PC-3 (cell line): ENCODE results near the gene SRGAP3. TPM values are rescaled to one million over a fixed set of nuclear protein-coding genes. Genes with fewer than 3 reads are reported as not detected.

Source experiments
- ATAC-seq: fragments of 200-7000 bp; cut with Tn5 transposase; 2 replicates; pipeline ENCODE4 v1.9.1; 2020; ENCODE audit warnings: mild to moderate bottlenecking, moderate library complexity
- BruUV-seq: library from RNA; stranded (reverse); fragments of 400-500 nt; replicated peaks from 2 replicates; lab custom pipeline; 2021; lab: Mats Ljungman, UMichigan
- CTCF ChIA-PET: fragments of 300-600 bp; sonication (Branson Sonifier 250); formaldehyde crosslinking; loops from one replicate; lab custom pipeline; 2022; ENCODE audit warnings: antibody characterized with exemption; lab: Charles Lee
- POLR2A ChIA-PET: fragments of 300-600 bp; sonication (Branson Sonifier 250); formaldehyde crosslinking; loops from one replicate; lab custom pipeline; 2022; ENCODE audit warnings: antibody characterized with exemption; ENCODE audit not compliant: unreplicated experiment; lab: Charles Lee
- DNase-seq: peaks from one replicate; pipeline ENCODE4 v3.0.0-alpha.2; 2015
- H2AFZ ChIP-seq: fragments of 300-600 bp; sonication (generic); 2 replicates; pipeline ENCODE4 v1.6.0; 2016; ENCODE audit warnings: antibody characterized with exemption, low read length
- H3F3A ChIP-seq: fragments of 300-600 bp; sonication (generic); one replicate; pipeline ENCODE4 v1.6.0; 2017; ENCODE audit warnings: antibody characterized with exemption, low read length, control low read depth, mild to moderate bottlenecking; ENCODE audit not compliant: unreplicated experiment
- H3K27ac ChIP-seq: fragments of 300-600 bp; sonication (generic); 2 replicates; pipeline ENCODE4 v1.5.1; 2016; ENCODE audit warnings: mild to moderate bottlenecking, low read length
- H3K27me3 ChIP-seq: fragments of 300-600 bp; sonication (generic); 2 replicates; pipeline ENCODE4 v1.6.1; 2016; ENCODE audit warnings: low read length, mixed read lengths
- H3K36me3 ChIP-seq: fragments of 300-600 bp; sonication (generic); 2 replicates; pipeline ENCODE4 v1.6.1; 2016; ENCODE audit warnings: low read depth, mixed run types, low read length, mixed read lengths
- H3K4me1 ChIP-seq: fragments of 300-600 bp; sonication (generic); 2 replicates; pipeline ENCODE4 v1.5.1; 2016; ENCODE audit warnings: low read length; ENCODE audit not compliant: insufficient read depth
- H3K4me2 ChIP-seq: fragments of 300-600 bp; sonication (generic); 2 replicates; pipeline ENCODE4 v1.6.0; 2016; ENCODE audit warnings: low read length
- H3K4me3 ChIP-seq: fragments of 300-600 bp; sonication (generic); 2 replicates; pipeline ENCODE4 v1.5.1; 2016; ENCODE audit warnings: mild to moderate bottlenecking, low read length, mixed read lengths
- H3K79me2 ChIP-seq: fragments of 300-600 bp; sonication (generic); 2 replicates; pipeline ENCODE4 v1.6.1; 2017; ENCODE audit warnings: low read length, mixed read lengths
- H3K9ac ChIP-seq: fragments of 300-600 bp; sonication (generic); 2 replicates; pipeline ENCODE4 v1.6.0; 2016; ENCODE audit warnings: mild to moderate bottlenecking, low read length
- H3K9me2 ChIP-seq: fragments of 300-600 bp; sonication (generic); replicated peaks from 2 replicates; pipeline ENCODE4 v1.6.1; 2016; ENCODE audit warnings: mixed run types, low read length, mixed read lengths
- H3K9me3 ChIP-seq: fragments of 300-600 bp; sonication (generic); 2 replicates; pipeline ENCODE4 v1.6.1; 2016; ENCODE audit warnings: low read length, mixed read lengths
- H4K20me1 ChIP-seq: fragments of 300-600 bp; sonication (generic); 2 replicates; pipeline ENCODE4 v1.6.1; 2016; ENCODE audit warnings: low read length, mixed read lengths
- EZH2 ChIP-seq: fragments of 300-600 bp; sonication (generic); IDR thresholded peaks from one replicate; pipeline ENCODE4 v1.6.1; 2017; ENCODE audit warnings: antibody characterized with exemption, mild to moderate bottlenecking, low read length; ENCODE audit not compliant: unreplicated experiment
- EZH2phosphoT487 ChIP-seq: fragments of 300-600 bp; sonication (generic); IDR thresholded peaks from 2 replicates; pipeline ENCODE4 v1.6.1; 2018; ENCODE audit warnings: mild to moderate bottlenecking, antibody characterized with exemption, low read length, borderline replicate concordance
- intact Hi-C: fragments of 100-400 bp; cut with micrococcal nuclease; formaldehyde crosslinking; loops from 2 replicates; pipeline ENCODE4 v1.9.0; 2023
- total RNA-seq: library from RNA; depleted of rRNA; stranded (reverse); fragments of >200 nt; gene quantifications from 2 replicates; pipeline ENCODE4 v1.2.3, GENCODE V29; 2014
- TF ChIP-seq, protein P1 (sequence below): fragments of 300-600 bp; sonication (generic); conservative IDR thresholded peaks from 2 replicates; pipeline ENCODE4 v1.5.1; 2017; ENCODE audit warnings: antibody characterized with exemption, low read depth, mild to moderate bottlenecking, low read length

SRGAP3 gene
- total RNA-seq, 1 experiment from 2014 or later, result 7.5 TPM

DNA sequence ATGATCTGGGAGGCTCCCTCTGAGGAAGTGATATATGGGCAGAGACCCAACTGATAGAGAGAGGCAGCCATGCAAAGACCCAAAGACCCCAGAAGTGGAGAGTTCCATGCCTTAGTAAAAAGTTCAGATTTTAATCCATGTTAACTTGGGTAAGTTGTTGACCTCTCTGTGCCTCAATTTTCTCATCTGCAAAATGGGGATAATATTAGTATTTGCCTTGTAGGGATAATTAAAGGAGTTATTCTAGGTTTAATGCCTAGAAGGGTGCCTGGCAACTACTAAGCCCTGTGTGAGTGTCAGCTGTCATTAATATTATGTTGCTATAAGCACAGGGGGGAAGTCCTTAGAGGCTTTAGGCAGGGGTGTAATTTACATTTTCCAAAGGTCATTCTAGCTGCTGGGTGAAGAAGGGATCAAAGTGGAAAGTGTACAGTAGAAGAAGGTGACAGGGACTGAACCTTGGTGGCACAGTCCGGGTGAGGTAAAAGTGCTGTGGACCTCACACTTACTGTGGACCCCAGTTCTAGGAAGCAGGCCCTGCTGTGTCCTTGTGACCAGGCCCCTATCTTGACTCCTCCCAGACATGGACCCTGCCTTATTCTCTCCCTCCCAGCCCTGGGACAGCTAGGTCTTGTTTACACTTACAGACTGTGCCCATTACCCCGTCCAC lies 283.2 kb downstream of the SRGAP3 start:
- no peaks in the 10 kb centered on the region for H4K20me1 ChIP-seq
- peaks cover 36% of the 10 kb centered on the region for H3K4me1 ChIP-seq
- no peak for ATAC-seq
- H3K36me3 ChIP-seq, result no peaks in the 10 kb centered on the region; the same call in 1 of the 2 replicates
- TF ChIP-seq EZH2phosphoT487 (no peak), EZH2 (no peak)
- TF ChIP-seq, protein P1, sequence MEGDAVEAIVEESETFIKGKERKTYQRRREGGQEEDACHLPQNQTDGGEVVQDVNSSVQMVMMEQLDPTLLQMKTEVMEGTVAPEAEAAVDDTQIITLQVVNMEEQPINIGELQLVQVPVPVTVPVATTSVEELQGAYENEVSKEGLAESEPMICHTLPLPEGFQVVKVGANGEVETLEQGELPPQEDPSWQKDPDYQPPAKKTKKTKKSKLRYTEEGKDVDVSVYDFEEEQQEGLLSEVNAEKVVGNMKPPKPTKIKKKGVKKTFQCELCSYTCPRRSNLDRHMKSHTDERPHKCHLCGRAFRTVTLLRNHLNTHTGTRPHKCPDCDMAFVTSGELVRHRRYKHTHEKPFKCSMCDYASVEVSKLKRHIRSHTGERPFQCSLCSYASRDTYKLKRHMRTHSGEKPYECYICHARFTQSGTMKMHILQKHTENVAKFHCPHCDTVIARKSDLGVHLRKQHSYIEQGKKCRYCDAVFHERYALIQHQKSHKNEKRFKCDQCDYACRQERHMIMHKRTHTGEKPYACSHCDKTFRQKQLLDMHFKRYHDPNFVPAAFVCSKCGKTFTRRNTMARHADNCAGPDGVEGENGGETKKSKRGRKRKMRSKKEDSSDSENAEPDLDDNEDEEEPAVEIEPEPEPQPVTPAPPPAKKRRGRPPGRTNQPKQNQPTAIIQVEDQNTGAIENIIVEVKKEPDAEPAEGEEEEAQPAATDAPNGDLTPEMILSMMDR, result no peak
- intact Hi-C loops, result loop anchor here (10.0 kb wide), 1 partner anchor 281 kb away; no protein-coding TSS in a partner anchor
- CTCF ChIA-PET, result no interaction called here
- no peaks in the 10 kb centered on the region for H3K9me2 ChIP-seq
- H2AFZ ChIP-seq, result no peak overlapping the region
- H3K27ac ChIP-seq, result peak overlapping the region; percentile 94
- H3K27me3 ChIP-seq, result no peaks in the 10 kb centered on the region
- no peaks in the 10 kb centered on the region for H3K9me3 ChIP-seq
- no TSS peak for BruUV-seq
- no peak overlapping the region for H3K4me3 ChIP-seq
- no peak overlapping the region for H3K9ac ChIP-seq
- DNase-seq, result no peak
- peaks cover 4% of the 10 kb centered on the region for H3F3A ChIP-seq
- H3K79me2 ChIP-seq, result peaks cover 20% of the 10 kb centered on the region
- H3K4me2 ChIP-seq, result no peak overlapping the region
- POLR2A ChIA-PET, result no interaction called here

DNA sequence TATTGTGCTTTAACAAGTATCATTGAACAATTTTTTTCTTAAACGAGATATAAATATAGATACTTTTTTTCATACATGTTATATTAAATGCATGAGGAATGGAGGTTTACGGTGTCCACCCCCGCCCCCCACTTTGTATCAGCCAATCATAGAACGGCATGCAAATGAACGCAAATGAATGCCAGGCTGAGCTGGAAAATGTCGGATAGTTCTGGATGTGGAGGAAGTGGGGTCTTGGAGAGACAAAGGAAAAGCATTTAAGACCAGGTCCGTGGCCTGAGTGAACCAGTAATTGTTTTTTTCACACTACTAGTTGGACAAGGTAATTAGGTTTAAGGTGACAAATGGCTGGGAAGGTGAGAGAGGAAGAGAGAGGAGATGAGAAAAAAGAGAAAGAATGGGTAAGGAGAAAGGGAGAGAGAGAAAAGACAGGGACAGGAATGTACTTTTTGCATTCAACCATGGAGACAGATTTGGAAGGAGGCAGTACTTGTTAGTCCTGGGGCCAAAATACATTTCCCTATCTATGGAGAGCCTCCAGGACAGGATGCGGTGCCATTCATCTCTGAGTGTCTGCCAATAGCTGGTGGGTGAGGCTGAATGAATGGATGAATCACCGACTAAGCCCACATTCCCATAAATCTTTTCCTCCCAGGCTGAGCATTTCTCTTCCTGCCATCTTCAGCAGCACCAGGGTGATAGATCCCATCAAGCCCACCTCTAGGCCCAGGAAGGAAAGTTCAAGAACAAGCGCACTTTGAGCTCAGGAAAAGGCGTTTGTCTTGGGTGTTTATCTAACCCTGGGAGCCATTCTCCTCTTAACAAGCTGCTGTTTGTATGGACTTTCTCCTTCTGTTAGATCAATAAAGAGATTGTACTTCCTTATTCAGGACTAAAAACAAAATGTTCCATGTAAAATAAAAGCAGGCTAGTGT lies 284.7 kb downstream of the SRGAP3 start:
- POLR2A ChIA-PET, result interaction anchor here (0.5 to 0.6 kb wide), 4 partner anchors 60 to 432 kb away, joined by 3 read pairs; no protein-coding TSS in a partner anchor
- H3K4me2 ChIP-seq, result peak overlapping the region; percentile 95
- peak; percentile 98 for DNase-seq
- H3K79me2 ChIP-seq, result peaks cover 36% of the 10 kb centered on the region
- H4K20me1 ChIP-seq, result 0 out of 2 replicates have a peak, but pooled peaks cover 5% of the 10 kb centered on the region
- no peaks in the 10 kb centered on the region for H3K9me2 ChIP-seq
- peaks cover 42% of the 10 kb centered on the region for H3K4me1 ChIP-seq
- H3K36me3 ChIP-seq, result peaks cover 7% of the 10 kb centered on the region; the same call in 1 of the 2 replicates
- peaks cover 4% of the 10 kb centered on the region for H3F3A ChIP-seq
- intact Hi-C loops, result loop anchor here (1.0 to 10.0 kb wide), 5 partner anchors 196 to 768 kb away; partner anchors contain the start of genes BRPF1, OXTR and SETD5
- H3K4me3 ChIP-seq, result peak overlapping the region; percentile 41
- no TSS peak for BruUV-seq
- peak overlapping the region; percentile 94 for H3K27ac ChIP-seq
- H2AFZ ChIP-seq, result peak overlapping the region; percentile 19
- TF ChIP-seq, protein P1, result no peak
- TF ChIP-seq EZH2, result no peak
- TF ChIP-seq EZH2phosphoT487, result no peak
- no peaks in the 10 kb centered on the region for H3K27me3 ChIP-seq
- CTCF ChIA-PET, result interaction anchor here (0.6 to 1.2 kb wide), 3 partner anchors 26 to 195 kb away, joined by 3 to 4 read pairs (median 3); partner anchors contain the start of gene OXTR
- peak; percentile 71 for ATAC-seq
- peak overlapping the region; percentile 82 for H3K9ac ChIP-seq
- no peaks in the 10 kb centered on the region for H3K9me3 ChIP-seq
